Osteoblast (primary cell): Measurements from ENCODE around the gene MYT1. TPM values are rescaled to one million over a fixed set of nuclear protein-coding genes. Genes with fewer than 3 reads are reported as not detected.

Source experiments
- DNase-seq: peaks from one replicate; pipeline ENCODE4 v3.0.0; 2011; ENCODE audit warnings: low spot score, mixed read lengths; ENCODE audit not compliant: insufficient read length; ENCODE audit errors: missing footprints
- H2AFZ ChIP-seq: 2 replicates; pipeline ENCODE4 v1.6.0; 2011; ENCODE audit warnings: mild to moderate bottlenecking, low read length
- H3K27ac ChIP-seq: 2 replicates; pipeline ENCODE4 v1.5.1; 2011; ENCODE audit warnings: mild to moderate bottlenecking, low read depth, low read length, moderate library complexity
- H3K27me3 ChIP-seq: 2 replicates; pipeline ENCODE4 v1.6.0; 2012; ENCODE audit warnings: mild to moderate bottlenecking, control low read depth, inconsistent platforms, low read length, moderate library complexity; ENCODE audit not compliant: insufficient read depth
- H3K36me3 ChIP-seq: 2 replicates; pipeline ENCODE4 v1.5.1; 2011; ENCODE audit warnings: mild to moderate bottlenecking, low read length, control low read depth, moderate library complexity; ENCODE audit not compliant: insufficient read depth
- H3K4me1 ChIP-seq: 2 replicates; pipeline ENCODE4 v1.5.1; 2011; ENCODE audit warnings: mild to moderate bottlenecking, low read length, control low read depth, moderate library complexity; ENCODE audit not compliant: insufficient read depth
- H3K4me2 ChIP-seq: 2 replicates; pipeline ENCODE4 v1.6.0; 2011; ENCODE audit warnings: mild to moderate bottlenecking, low read length; ENCODE audit not compliant: insufficient read depth
- H3K4me3 ChIP-seq: fragments of 200-600 bp; sonication (generic); 3 replicates; pipeline ENCODE4 v1.5.1; 2012; ENCODE audit warnings: mild to moderate bottlenecking, low read length, inconsistent platforms; ENCODE audit not compliant: insufficient read depth
- H3K79me2 ChIP-seq: 2 replicates; pipeline ENCODE4 v1.6.0; 2012; ENCODE audit warnings: mild to moderate bottlenecking, low read length, control low read depth, inconsistent platforms; ENCODE audit not compliant: insufficient read depth
- H3K9me3 ChIP-seq: 2 replicates; pipeline ENCODE4 v1.5.1; 2011; ENCODE audit warnings: low read depth, low read length, control low read depth
- H4K20me1 ChIP-seq: 2 replicates; pipeline ENCODE4 v1.6.0; 2012; ENCODE audit warnings: mild to moderate bottlenecking, low read length, control low read depth; ENCODE audit not compliant: insufficient read depth
- total RNA-seq: library from RNA; depleted of rRNA; stranded (reverse); fragments of >200 nt; gene quantifications from 2 replicates; pipeline ENCODE4 v1.2.3, GENCODE V29; 2012
- TF ChIP-seq, protein P1 (sequence below): IDR thresholded peaks from 2 replicates; pipeline ENCODE4 v1.5.1; 2011; ENCODE audit warnings: mild to moderate bottlenecking, low read depth, low read length, moderate library complexity; ENCODE audit errors: extremely low read depth

The MYT1 gene
- total RNA-seq, 1 donor: not detected

DNA sequence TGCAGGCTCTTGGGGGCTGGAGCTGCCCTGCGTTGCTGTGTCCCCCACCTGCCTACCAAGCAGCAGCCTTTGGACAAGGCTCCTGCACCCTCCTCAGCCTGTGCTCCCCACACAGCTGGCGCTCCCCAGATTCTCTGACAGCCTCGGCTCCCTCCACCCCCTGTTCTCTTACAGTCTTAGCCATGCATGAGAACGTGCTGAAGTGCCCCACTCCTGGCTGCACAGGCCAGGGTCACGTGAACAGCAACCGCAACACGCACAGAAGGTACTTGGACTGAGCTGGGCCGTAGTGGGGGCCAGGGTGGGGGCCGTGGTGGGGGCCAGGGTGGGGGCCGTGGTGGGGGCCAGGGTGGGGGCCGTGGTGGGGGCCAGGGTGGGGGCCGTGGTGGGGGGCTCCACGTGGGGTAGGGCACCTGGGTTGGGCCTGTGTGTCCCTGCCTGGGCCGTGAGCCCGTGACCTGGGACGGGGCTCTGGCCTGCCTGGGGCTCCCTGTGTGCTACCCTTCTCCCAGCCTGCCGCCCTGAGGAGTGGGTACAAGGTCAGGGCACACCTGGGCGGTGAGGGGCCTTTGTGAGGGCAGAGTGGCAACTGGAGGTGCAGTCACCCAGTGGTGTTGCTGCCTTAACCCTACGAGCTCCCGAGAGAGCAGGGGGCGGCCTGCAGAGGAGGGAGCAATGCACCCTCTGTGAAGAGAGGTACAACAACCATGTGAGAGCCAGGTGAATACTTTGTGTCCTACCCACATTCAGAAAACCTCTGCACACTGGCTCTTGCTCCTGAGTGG is 47.8 kb downstream of the MYT1 start:
- DNase-seq: no peak
- Histone ChIP-seq H3K4me3 (no peak overlapping the region), H2AFZ (no peak overlapping the region), H3K4me1 (peaks cover 8% of the 10 kb centered on the region), H3K79me2 (no peaks in the 10 kb centered on the region), H3K9me3 (no peaks in the 10 kb centered on the region), H3K27ac (no peak overlapping the region), H3K27me3 (peaks cover 36% of the 10 kb centered on the region), H3K4me2 (no peak overlapping the region), H3K36me3 (no peaks in the 10 kb centered on the region), H4K20me1 (peaks cover 2% of the 10 kb centered on the region)
- TF ChIP-seq, protein P1, sequence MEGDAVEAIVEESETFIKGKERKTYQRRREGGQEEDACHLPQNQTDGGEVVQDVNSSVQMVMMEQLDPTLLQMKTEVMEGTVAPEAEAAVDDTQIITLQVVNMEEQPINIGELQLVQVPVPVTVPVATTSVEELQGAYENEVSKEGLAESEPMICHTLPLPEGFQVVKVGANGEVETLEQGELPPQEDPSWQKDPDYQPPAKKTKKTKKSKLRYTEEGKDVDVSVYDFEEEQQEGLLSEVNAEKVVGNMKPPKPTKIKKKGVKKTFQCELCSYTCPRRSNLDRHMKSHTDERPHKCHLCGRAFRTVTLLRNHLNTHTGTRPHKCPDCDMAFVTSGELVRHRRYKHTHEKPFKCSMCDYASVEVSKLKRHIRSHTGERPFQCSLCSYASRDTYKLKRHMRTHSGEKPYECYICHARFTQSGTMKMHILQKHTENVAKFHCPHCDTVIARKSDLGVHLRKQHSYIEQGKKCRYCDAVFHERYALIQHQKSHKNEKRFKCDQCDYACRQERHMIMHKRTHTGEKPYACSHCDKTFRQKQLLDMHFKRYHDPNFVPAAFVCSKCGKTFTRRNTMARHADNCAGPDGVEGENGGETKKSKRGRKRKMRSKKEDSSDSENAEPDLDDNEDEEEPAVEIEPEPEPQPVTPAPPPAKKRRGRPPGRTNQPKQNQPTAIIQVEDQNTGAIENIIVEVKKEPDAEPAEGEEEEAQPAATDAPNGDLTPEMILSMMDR: no peak

DNA sequence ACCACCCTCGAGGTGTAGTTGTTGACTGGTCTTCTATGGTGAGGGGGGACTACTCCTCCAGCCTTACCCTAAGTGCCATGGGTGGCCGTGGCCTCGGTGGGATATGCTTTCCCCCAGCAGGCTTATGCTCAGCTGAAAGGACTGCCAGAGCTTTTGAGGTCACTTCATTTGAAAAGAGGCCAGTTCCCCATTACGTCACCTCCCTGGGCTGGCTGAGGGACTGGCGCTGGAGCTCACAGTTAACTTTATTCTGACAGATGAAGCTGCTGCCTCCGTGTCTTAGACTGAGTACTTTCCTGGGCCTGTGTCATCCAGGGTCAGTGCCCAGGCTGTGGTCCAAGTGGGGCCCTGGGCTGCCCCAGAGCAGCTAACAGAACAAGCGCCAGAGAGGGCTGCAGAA is 48.5 kb downstream of the MYT1 start:
- H4K20me1 ChIP-seq: peaks cover 2% of the 10 kb centered on the region
- H3K27me3 ChIP-seq: peaks cover 43% of the 10 kb centered on the region
- H3K36me3 ChIP-seq: no peaks in the 10 kb centered on the region
- H3K79me2 ChIP-seq: no peaks in the 10 kb centered on the region
- TF ChIP-seq, protein P1: no peak
- H3K4me3 ChIP-seq: no peak overlapping the region
- H3K27ac ChIP-seq: no peak overlapping the region
- DNase-seq: peak; percentile 98
- no peak overlapping the region for H3K4me2 ChIP-seq
- H2AFZ ChIP-seq: no peak overlapping the region
- H3K4me1 ChIP-seq: peaks cover 8% of the 10 kb centered on the region
- H3K9me3 ChIP-seq: no peaks in the 10 kb centered on the region

DNA sequence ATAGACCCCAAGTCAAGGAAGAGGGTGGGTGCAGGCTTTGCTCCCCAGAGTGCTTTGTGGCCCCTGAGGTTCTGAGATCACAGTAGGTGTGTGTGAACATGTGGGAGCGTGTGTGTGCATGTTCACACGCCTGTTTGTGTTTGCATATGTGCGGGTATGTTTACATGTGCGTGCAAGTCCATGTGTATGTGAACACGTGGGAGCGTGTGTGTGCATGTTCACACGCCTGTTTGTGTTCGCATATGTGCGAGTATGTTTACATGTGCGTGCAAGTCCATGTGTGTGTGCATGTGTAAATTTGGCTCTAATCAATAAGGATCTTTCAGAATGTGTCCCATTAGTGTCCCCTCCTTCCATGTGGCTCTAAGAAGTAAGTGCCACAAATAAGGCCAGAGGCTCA is 49.9 kb downstream of the MYT1 start:
- H4K20me1 ChIP-seq: peaks cover 2% of the 10 kb centered on the region
- no peaks in the 10 kb centered on the region for H3K36me3 ChIP-seq
- DNase-seq: no peak
- no peaks in the 10 kb centered on the region for H3K9me3 ChIP-seq
- H3K79me2 ChIP-seq: no peaks in the 10 kb centered on the region
- H2AFZ ChIP-seq: no peak overlapping the region
- H3K27ac ChIP-seq: no peak overlapping the region
- peaks cover 53% of the 10 kb centered on the region for H3K27me3 ChIP-seq
- H3K4me1 ChIP-seq: peaks cover 8% of the 10 kb centered on the region
- TF ChIP-seq, protein P1: no peak
- H3K4me3 ChIP-seq: no peak overlapping the region
- H3K4me2 ChIP-seq: no peak overlapping the region

DNA sequence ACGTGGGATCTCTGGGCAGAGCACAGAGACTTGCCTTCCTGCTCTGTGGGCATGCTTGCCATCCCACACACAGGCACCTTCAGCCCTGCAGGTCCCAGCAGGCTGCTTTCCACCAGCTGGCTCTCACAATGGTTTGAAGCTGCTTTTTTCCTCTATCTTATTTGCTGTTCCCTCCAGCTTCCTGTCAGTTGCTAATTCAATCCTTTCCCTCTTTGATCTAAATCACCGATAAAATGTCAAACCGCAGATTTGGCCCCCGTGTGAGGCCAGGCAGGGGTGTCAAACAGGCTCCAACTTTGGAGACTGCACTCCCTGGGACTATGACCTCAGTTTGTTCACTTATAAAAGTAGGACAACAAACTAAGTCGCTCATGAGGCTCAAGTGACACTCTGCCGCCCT is 50.7 kb downstream of the MYT1 start:
- peaks cover 2% of the 10 kb centered on the region for H4K20me1 ChIP-seq
- peaks cover 8% of the 10 kb centered on the region for H3K4me1 ChIP-seq
- H3K79me2 ChIP-seq: no peaks in the 10 kb centered on the region
- no peak overlapping the region for H3K4me2 ChIP-seq
- peaks cover 62% of the 10 kb centered on the region for H3K27me3 ChIP-seq
- no peak overlapping the region for H2AFZ ChIP-seq
- no peak for DNase-seq
- H3K36me3 ChIP-seq: no peaks in the 10 kb centered on the region
- H3K9me3 ChIP-seq: no peaks in the 10 kb centered on the region
- TF ChIP-seq, protein P1: no peak
- H3K4me3 ChIP-seq: no peak overlapping the region
- H3K27ac ChIP-seq: no peak overlapping the region
